DMS 273 treated with DMSO at 0.1 percent for 48 hours (cell line): ENCODE data around the gene OSBPL7.
"Not testable (repeated sequence)": the region's sequence is repeated elsewhere in the genome, so short reads cannot be mapped to it uniquely, and the experiment has no call there.

ENCODE experiments used
- DNase-seq: peaks from one replicate; lab custom pipeline; 2025; lab: John Stamatoyannopoulos, UW

The OSBPL7 gene

GRCh38 chr17:47806026-47806912 lies 15.3 kb downstream of the OSBPL7 start:
- no peak for DNase-seq

GRCh38 chr17:47804461-47804860 lies 17.1 kb downstream of the OSBPL7 start:
- DNase-seq = no peak

DNA sequence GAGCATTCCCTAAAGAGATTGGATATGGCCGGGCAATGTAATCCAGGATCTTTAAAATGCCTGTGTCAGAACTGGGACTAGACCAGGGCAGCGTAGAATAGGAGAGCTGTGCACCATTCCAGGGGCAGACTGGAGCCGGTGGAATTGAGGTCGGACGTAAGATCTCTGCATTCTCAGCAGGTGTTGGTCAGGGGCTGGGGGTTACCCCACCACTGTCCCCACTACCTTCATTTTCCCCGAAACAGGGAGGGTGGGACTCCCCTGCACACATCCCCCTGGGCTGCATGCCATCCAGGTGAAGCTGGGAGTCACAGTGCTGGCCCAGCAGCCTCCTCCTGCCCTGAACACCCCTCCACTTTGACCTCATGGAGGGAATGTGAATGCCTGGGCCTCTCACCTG lies 17.8 kb downstream of the OSBPL7 start:
- DNase-seq = no peak

DNA sequence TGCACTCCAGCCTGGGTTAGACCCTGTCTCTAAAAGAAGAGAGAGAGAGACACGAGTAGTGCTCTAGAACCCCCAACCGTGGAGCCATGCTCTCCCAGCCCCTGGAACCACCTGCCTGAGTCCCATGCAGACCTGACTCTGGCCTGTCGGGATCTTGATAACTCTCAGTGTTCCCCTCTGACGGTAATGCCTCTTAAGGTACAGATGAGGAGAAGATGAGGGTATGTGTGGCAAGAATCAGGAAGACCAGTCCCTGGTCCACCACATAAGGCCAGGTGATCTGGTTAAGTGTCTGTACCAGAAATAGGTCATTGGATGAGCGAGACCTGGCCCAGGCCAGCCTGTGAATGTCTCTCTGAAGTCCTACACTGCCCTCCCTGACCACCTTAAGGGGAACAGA lies 18.4 kb downstream of the OSBPL7 start:
- DNase-seq = no peak

GRCh38 chr17:47802341-47803022 lies 19.1 kb downstream of the OSBPL7 start:
- peak; percentile 35 for DNase-seq

DNA sequence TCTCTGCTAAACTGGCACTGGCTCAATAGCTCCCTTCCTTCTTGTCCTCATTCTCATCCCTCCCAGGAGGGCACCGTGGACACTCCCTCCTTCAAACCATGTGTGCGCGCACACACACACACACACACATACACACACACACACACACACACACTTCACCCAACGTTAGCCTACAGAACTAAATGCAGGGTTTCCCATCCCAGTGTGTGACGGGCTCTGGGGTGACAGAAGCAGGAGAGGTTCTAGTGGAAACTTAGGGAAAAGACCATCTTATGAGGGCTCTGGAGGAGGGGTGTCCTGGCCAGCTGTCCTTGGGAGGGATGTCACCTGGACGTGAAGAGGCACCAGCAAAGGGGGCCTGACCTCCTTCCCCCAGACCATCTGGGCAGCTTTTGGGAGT lies 19.7 kb downstream of the OSBPL7 start:
- DNase-seq = no peak

DNA sequence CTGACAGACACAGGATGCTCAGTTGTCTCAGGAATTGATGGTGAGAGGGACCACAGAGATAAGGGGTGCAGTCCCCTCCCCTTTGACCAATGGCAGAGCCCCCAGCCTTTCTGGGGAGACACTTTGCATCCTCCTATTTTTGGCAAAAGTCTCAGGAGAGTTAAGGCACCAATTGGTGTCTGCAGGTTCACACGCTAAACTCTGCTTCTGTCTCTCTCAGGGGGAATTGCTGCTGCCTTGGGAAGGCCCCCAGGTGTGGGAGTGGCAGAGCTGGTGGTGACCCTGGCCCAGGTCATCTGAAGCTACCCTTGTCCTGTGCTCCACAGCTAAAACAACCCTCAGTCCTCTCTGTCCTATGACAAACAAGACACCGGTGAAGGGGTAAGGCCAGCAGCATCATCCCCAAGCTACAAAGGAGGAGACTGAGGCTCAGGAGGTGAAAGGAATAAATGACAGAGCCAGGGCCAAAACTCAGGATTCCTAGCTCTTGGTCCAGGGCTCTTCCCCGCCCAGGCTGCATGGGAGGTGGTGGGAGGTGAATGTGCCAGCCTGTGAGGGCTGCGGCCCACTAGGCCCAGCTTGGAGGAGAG lies 20.3 kb downstream of the OSBPL7 start:
- DNase-seq = no peak

- no peak for DNase-seq
Measured at GRCh38 chr17:47800686-47801085, 20.9 kb downstream of the OSBPL7 start.

GRCh38 chr17:47797797-47798196 lies 23.8 kb downstream of the OSBPL7 start:
- no peak for DNase-seq

DNA sequence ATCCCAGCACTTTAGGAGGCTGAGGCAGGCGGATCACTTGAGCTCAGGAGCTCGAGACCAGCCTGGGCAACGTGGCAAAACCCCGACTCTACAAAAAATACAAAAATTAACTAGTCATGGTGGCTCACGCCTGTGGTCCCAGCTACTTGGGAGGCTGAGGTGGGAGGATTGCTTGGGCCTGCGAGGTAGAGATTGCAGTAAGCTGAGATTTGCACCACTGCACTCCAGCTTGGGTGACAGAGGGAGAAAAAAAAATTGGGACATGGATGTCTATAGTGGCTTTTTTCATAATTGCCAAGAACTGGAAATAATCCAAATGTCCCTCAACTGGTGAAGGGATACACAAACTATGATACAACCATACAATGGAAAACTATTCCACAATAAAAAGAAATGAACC lies 28.6 kb downstream of the OSBPL7 start:
- DNase-seq = no peak

GRCh38 chr17:47792457-47792856 lies 29.1 kb downstream of the OSBPL7 start:
- no peak for DNase-seq

- no peak for DNase-seq
Measured at GRCh38 chr17:47791025-47791424, 30.6 kb downstream of the OSBPL7 start.

GRCh38 chr17:47789611-47790561 lies 31.7 kb downstream of the OSBPL7 start:
- DNase-seq = no peak

- DNase-seq = no peak
Measured at GRCh38 chr17:47785538-47786123, 36.0 kb downstream of the OSBPL7 start.

DNA sequence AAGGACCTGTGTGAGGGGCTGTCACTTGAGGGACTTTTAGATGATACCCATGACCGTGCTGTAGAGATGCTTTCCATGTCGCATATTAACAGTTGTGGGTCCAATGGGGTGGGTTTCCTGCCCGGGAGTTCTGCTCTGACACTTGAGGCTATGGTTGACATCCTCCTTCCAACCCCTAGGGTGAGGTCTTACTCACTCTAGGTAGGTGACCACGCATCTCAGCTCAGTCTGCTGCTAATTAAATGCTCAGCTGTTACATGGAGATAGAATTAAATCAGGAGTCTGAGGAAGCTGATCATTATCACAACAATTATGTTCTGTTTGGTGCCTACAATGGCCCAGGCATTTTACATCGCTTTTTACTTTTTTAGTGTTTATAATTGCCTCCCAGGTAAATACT lies 40.2 kb downstream of the OSBPL7 start:
- DNase-seq = no peak

- no peak for DNase-seq
Measured at GRCh38 chr17:47778184-47778635, 43.4 kb downstream of the OSBPL7 start.

DNA sequence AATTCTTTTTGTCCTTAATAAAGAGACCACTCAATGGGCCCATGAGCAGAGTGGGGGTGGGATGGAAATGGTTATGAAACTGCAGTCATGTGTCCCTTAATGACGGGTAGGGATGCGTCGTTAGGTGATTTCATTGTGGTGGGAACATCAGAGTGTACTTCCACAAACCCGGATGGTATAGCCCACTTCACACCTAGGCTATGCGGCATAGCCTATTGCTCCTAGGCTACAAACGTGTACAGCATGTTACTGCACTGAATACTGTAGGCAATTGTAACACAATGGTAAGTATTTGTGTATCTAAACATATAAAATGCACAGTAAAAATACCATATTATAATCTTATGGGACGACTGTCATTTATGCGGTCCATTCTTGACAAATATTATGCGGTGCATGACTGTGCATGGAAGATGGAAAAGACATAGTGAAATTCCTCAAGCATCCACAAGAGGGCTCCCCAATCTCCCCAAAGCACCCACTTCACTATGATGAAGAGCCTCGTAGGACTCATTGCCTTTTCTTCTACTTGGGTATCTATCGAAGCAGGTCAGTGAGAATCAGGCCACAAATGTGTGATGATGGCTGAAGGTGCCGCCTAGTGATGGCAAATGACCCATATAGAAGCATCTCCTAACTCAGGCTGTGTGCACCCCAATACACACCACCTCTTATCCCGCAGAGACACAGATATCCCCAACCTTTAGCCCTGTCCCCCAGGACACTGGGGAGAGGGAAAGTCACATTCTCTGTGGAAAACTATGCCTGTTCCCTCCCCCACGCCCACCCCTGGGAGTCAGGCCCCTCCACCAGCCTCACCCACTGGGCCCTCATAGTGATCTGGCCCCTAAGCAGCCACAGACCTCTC lies 45.0 kb downstream of the OSBPL7 start:
- no peak for DNase-seq

GRCh38 chr17:47774987-47775580 lies 46.5 kb downstream of the OSBPL7 start:
- DNase-seq = no peak

DNA sequence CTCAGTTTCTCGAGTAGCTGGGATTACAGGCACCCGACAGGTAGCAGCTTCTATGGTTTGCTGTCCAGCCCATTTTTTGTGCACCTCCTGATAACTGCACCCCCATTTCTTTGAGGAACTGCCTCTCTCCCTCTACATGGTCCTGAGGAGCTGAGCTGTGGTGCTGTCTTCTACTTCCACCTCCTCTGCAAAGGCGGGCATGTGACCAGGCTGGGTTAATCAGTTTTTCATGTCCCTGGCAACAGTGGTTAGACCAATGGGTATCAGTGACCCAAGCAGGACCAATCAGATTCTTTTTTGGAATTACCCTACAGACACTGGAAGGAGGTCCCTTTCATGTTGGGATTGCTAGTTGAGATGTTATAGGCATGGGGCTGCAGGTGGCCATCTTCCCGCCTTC lies 47.3 kb downstream of the OSBPL7 start:
- DNase-seq = no peak

DNA sequence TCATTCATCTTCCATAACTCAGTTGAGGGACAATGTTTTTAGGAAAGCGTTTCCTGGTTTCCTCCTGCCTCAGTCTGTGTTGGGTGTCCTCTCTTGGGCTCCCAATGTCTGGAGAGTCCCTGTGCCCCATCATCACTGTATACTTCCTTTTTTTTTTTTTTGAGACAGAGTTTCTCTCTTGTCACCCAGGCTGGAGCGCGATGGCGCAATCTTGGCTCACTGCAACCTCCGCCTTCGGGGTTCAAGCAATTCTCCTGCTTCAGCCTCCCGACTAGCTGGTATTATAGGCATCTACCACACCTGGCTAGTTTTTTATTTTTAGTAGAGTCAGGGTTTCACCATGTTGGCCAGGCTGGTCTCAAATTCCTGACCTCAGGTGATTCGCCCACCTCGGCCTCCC lies 47.9 kb downstream of the OSBPL7 start:
- DNase-seq = not testable (repeated sequence)
